GM19025 (cell line): ENCODE measurements around the gene SNCA.

Experiments
- ATAC-seq: cut with Tn5 transposase; IDR thresholded peaks from one replicate; pipeline ENCODE4 v1.9.1; 2021; ENCODE audit warnings: mild to moderate bottlenecking, low read depth, moderate library complexity; ENCODE audit not compliant: unreplicated experiment

The SNCA gene

GRCh38 chr4:89712827-89713226, 124.1 kb downstream of the SNCA start:
- ATAC-seq = no peak

GRCh38 chr4:89712141-89712540, 124.8 kb downstream of the SNCA start:
- ATAC-seq = no peak

GRCh38 chr4:89708903-89709421, 128.0 kb downstream of the SNCA start:
- ATAC-seq = no peak

- ATAC-seq = no peak
These were observed 129.5 kb downstream of the SNCA start for GRCh38 chr4:89707467-89707866.

- ATAC-seq = no peak
These were observed 132.1 kb downstream of the SNCA start for GRCh38 chr4:89704651-89705395.

- no peak for ATAC-seq
These were observed 133.0 kb downstream of the SNCA start for GRCh38 chr4:89703829-89704590.

GRCh38 chr4:89700766-89701423, 136.1 kb downstream of the SNCA start:
- ATAC-seq = no peak

GRCh38 chr4:89685690-89686089, 151.3 kb downstream of the SNCA start:
- ATAC-seq = no peak

GRCh38 chr4:89685277-89685676, 151.7 kb downstream of the SNCA start:
- no peak for ATAC-seq

GRCh38 chr4:89684536-89684935, 152.4 kb downstream of the SNCA start:
- ATAC-seq = no peak

GRCh38 chr4:89682808-89683207, 154.2 kb downstream of the SNCA start:
- no peak for ATAC-seq

- no peak for ATAC-seq
These were observed 155.3 kb downstream of the SNCA start for GRCh38 chr4:89681671-89682070.

GRCh38 chr4:89681219-89681618, 155.7 kb downstream of the SNCA start:
- no peak for ATAC-seq

GRCh38 chr4:89674876-89675459, 162.0 kb downstream of the SNCA start:
- ATAC-seq = no peak
